EH (cell line): Measurements from ENCODE around the gene ZCRB1.
A peak's percentile ranks its signal among the peaks of the same experiment; 100 is the strongest.

Experiments
- DNase-seq: peaks from one replicate; pipeline ENCODE4 v3.0.0-alpha.2; 2015; ENCODE audit warnings: low read depth

ZCRB1 gene

DNA sequence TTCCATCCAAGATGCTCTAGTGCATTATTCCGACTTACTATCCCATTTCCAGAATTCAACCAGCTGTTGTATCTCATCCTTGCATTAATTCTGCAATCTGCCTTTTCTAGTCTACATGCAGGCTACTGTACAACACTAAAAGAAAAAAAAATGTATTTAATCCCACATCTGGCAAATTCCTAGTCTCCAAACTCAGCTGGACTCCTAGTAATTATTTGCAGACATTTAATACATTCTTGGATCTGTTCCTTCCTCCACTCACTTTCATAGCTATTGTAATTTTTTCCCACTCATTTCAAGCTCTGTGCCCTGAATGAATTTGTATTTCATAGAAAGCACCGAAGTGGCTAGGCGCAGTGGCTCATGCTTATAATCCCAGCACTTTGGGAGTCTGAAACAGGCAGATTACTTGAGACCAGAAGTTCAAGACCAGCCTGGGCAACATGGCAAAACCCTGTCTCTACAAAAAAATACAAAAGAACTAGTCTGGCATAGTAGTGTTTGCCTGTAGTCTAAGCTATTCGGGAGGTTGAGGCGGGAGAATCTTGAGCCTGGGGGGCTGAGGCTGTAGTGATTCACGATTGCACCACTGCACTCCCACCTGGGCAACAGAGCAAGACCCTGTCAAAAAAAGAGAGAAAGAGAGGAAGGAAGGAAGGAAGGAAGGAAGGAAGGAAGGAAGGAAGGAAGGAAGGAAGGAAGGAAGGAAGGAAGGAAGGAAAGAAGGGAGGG lies 48.3 kb downstream of the ZCRB1 start:
- no peak for DNase-seq

DNA sequence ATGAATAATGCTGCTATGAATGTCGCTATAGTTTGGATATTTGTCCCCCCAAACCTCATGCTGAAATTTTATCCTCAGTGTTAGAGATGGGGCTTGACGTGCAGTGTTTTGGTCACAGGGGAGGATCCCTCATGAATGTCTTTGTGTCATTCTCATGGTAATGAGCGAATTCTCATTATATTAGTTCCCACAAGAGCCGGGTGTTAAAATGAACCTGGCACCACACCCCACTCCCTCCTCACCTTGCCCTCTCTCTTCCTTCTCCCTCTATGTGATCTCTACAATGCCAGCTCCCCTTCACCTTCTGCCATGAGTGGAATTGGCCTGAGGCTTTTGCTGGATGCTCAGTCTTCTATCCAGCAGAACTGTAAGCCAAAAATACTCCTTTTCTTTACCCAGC lies 50.4 kb downstream of the ZCRB1 start:
- DNase-seq = no peak

DNA sequence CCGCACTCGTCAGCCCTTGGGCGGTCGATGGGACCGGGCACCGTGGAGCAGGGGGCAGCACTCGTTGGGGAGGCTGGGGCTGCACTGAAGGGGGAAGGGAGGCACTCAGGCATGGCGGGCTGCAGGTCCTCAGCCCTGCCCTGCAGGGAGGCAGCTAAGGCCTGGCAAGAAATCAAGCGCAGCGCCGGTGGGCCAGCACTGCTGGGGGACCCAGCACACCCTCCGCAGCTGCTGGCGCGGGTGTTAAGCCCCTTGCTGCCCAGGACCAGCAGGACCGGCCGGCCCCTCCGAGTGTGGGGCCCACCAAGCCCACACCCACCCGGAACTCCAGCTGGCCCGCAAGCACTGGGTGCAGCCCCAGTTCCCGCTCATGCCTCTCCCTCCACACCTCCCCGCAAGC lies 52.2 kb downstream of the ZCRB1 start:
- no peak for DNase-seq

DNA sequence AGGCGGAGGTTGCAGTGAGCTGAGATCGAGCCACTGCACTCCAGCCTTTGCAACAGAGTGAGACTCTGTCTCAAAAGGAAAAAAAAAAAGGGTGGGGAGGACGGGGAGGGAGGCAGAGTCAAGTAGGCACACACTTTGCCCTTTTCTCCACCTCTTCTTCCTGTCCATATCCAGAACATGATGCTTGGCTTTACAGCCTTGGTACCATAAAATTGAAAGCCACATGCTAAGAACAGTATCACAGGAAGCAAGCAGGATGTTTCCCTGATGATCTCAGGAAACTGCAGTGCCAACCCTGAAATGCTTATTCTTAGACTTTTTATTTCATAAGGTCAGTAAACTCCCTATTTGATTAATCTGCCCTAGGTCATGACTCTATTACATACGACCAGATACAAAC lies 55.3 kb downstream of the ZCRB1 start:
- DNase-seq = no peak

DNA sequence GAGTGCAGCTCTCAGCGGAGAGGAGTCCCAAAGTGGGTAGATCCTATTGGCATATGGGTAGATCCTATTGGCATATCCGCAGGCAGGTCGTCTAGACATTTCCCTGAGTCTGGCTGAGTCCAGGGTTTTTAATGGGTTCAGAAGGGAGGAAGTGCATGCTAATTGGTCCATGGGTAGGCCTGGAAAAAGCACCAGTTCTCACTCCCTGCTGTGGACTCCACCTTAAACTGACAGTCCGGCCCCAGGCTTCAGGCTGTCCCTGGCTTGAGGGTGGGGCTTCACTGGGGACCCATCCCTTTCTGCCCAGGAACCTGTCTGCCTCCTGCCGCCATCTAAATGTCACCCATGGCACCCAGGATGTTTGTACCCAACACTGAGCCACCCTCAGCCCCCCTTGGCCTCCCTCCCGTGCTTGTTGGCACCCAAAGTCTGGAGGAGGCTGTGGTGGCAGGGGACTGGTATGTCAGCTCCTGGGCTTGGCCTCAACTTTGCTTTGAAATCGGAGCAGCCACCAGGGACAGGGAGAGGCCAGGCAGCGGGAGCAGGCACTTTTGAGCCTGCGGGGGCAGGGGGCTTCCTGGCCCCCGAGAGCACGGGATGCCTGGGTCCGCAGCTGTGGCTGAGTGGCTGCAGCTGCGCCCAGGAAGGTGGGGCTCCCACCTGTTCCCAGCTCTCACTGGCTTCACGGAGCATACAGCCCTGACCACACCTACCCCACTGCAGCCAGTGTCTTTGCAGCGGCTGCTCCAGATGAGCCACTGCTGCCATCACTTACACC lies 58.3 kb downstream of the ZCRB1 start:
- no peak for DNase-seq

DNA sequence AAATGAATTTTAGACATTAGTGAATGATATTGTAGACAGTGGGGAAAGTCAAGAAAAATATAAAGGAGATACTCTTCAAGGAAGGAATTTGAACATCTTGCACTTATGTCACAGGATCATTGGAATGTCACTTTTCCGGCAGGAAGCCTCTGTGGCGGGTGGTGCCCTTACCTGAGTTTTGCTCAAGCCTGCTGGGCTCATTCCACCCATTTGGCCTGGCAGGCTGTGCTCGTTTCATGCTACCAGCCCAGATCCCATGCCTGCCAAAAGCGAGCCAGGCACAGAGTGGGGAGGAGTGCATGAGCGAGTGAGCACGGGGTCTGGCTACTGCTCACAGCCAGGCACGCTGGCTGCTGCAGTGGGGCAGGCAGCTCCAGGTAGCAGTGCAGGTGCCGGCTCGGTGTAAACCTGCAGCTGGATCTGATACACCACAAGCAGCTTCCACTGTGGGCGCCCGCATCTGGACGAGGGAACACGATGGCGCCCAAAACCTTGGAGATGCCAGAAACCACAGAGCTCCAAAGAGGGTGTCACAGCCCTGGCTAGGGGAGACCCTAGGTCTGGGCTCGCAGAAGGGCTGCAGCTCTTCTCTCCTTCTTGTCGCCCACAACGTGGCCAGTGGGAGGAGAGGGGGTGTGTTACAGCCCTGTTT lies 59.2 kb downstream of the ZCRB1 start:
- DNase-seq = no peak

DNA sequence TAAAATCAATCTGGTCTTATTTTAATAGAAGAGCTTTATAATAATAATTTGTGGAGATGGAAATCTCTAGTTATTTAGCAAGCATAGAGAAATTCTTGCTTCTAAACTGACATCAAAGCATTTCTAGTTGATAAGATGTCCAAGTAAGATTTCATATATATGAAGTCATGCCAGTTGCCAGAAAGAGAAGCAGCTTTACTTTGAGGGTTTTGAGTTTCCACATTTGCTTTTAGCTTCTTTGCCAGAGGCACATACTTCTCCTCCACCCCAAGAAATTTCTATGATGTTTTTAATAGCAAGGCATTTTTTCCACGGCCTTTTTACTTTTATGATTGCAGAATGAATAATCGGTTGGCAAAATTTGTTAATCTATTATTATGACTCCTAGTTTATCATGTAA lies 63.6 kb downstream of the ZCRB1 start:
- peak; percentile 13 for DNase-seq
